ENCODE measurements around the gene NEK8.

DNA sequence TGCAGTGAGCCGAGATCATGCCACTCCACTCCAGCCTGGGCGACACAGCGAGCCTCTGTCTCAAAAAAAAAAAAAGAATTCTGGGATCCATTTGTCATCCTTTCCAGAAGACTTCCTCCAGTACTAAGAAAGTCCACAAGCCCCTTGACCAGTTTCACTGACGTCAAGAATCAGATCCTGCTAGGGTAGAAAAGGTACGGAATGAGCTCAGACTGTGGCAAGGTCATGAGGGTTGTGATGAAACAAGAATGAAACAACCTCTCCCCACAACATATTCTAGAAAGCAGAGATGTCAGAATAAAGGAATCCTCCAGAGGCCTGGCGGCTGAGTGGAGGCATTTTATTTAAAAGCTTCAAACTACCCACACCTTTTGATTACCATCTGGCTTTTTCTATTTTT is 45.1 kb downstream of the NEK8 start:
- TF ChIP-seq, protein P1, sequence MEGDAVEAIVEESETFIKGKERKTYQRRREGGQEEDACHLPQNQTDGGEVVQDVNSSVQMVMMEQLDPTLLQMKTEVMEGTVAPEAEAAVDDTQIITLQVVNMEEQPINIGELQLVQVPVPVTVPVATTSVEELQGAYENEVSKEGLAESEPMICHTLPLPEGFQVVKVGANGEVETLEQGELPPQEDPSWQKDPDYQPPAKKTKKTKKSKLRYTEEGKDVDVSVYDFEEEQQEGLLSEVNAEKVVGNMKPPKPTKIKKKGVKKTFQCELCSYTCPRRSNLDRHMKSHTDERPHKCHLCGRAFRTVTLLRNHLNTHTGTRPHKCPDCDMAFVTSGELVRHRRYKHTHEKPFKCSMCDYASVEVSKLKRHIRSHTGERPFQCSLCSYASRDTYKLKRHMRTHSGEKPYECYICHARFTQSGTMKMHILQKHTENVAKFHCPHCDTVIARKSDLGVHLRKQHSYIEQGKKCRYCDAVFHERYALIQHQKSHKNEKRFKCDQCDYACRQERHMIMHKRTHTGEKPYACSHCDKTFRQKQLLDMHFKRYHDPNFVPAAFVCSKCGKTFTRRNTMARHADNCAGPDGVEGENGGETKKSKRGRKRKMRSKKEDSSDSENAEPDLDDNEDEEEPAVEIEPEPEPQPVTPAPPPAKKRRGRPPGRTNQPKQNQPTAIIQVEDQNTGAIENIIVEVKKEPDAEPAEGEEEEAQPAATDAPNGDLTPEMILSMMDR (IDR thresholded peaks at IDR 0.05), result no peak
- TF ChIP-seq POLR2AphosphoS5 (IDR thresholded peaks at IDR 0.05) (no peak), POLR2A (IDR thresholded peaks at IDR 0.05) (no peak)
